IPS DF 6.9 (cell line): ENCODE results near the gene BRD7.

Experiments used
- DNase-seq: peaks from one replicate; pipeline ENCODE4 v3.0.0-alpha.2; 2013; ENCODE audit warnings: low read depth, low spot score
- H3K27ac ChIP-seq: one replicate; pipeline ENCODE4 v1.5.1; 2013; ENCODE audit warnings: low read length, control low read depth
- H3K27me3 ChIP-seq: 2 replicates; pipeline ENCODE4 v1.6.1; 2013; ENCODE audit warnings: mild to moderate bottlenecking, low read length; ENCODE audit not compliant: control insufficient read depth, insufficient read depth
- H3K36me3 ChIP-seq: 2 replicates; pipeline ENCODE4 v1.6.1; 2013; ENCODE audit warnings: low read length; ENCODE audit not compliant: control insufficient read depth, insufficient read depth
- H3K4me1 ChIP-seq: 2 replicates; pipeline ENCODE4 v1.6.1; 2013; ENCODE audit warnings: low read length; ENCODE audit not compliant: control insufficient read depth, insufficient read depth
- H3K4me3 ChIP-seq: 2 replicates; pipeline ENCODE4 v1.5.1; 2013; ENCODE audit warnings: mild to moderate bottlenecking, low read length
- H3K9me3 ChIP-seq: 2 replicates; pipeline ENCODE4 v1.6.1; 2013; ENCODE audit warnings: low read length, inconsistent platforms; ENCODE audit not compliant: control insufficient read depth, insufficient read depth
- WGBS: extraction: QIAGEN DNeasy Blood & Tissue Kit; methylation state at CpG from one replicate; pipeline ENCODE4 v1.1.7; 2013; ENCODE audit warnings: mixed read lengths, missing lambda C conversion rate; ENCODE audit not compliant: insufficient read length, insufficient coverage; 5-methylcytosine and 5-hydroxymethylcytosine counted together

The BRD7 gene

GRCh38 chr16:50289950-50290764 lies 78.6 kb downstream of the BRD7 start:
- no peak overlapping the region for H3K4me3 ChIP-seq
- no peaks in the 10 kb centered on the region for H3K4me1 ChIP-seq
- H3K9me3 ChIP-seq = no peaks in the 10 kb centered on the region
- DNase-seq = no peak
- no CpG with 5 or more reads among the region's 30 CpGs for WGBS
- H3K36me3 ChIP-seq = peaks cover 4% of the 10 kb centered on the region; the same call in 1 of the 2 replicates
- no peak overlapping the region for H3K27ac ChIP-seq
- H3K27me3 ChIP-seq = no peaks in the 10 kb centered on the region

GRCh38 chr16:50288920-50289319 lies 79.9 kb downstream of the BRD7 start:
- WGBS = no CpG with 5 or more reads among the region's 3 CpGs
- no peaks in the 10 kb centered on the region for H3K27me3 ChIP-seq
- no peaks in the 10 kb centered on the region for H3K9me3 ChIP-seq
- no peak overlapping the region for H3K4me3 ChIP-seq
- peaks cover 4% of the 10 kb centered on the region; the same call in 1 of the 2 replicates for H3K36me3 ChIP-seq
- no peak overlapping the region for H3K27ac ChIP-seq
- no peaks in the 10 kb centered on the region for H3K4me1 ChIP-seq
- no peak for DNase-seq

GRCh38 chr16:50288026-50288425 lies 80.8 kb downstream of the BRD7 start:
- no CpG with 5 or more reads among the region's 17 CpGs for WGBS
- no peak for DNase-seq
- Histone ChIP-seq H3K27ac (no peak overlapping the region), H3K4me1 (no peaks in the 10 kb centered on the region), H3K9me3 (no peaks in the 10 kb centered on the region), H3K27me3 (no peaks in the 10 kb centered on the region), H3K36me3 (no peaks in the 10 kb centered on the region), H3K4me3 (no peak overlapping the region)

- no peak for DNase-seq
- Histone ChIP-seq H3K36me3 (no peaks in the 10 kb centered on the region), H3K4me3 (no peak overlapping the region), H3K27me3 (no peaks in the 10 kb centered on the region), H3K4me1 (peaks cover 2% of the 10 kb centered on the region), H3K27ac (no peak overlapping the region), H3K9me3 (no peaks in the 10 kb centered on the region)
- no CpG with 5 or more reads among the region's 3 CpGs for WGBS
These were observed 82.1 kb downstream of the BRD7 start for GRCh38 chr16:50286681-50287080.

GRCh38 chr16:50285406-50286003 lies 83.3 kb downstream of the BRD7 start:
- WGBS = no CpG with 5 or more reads among the region's 5 CpGs
- no peak overlapping the region for H3K4me3 ChIP-seq
- H3K27me3 ChIP-seq = no peaks in the 10 kb centered on the region
- H3K27ac ChIP-seq = no peak overlapping the region
- DNase-seq = no peak
- no peaks in the 10 kb centered on the region for H3K9me3 ChIP-seq
- peaks cover 2% of the 10 kb centered on the region for H3K4me1 ChIP-seq
- no peaks in the 10 kb centered on the region for H3K36me3 ChIP-seq

- Histone ChIP-seq H3K27ac (no peak overlapping the region), H3K36me3 (no peaks in the 10 kb centered on the region), H3K4me3 (no peak overlapping the region), H3K9me3 (no peaks in the 10 kb centered on the region), H3K27me3 (no peaks in the 10 kb centered on the region), H3K4me1 (peaks cover 5% of the 10 kb centered on the region)
- WGBS = no CpG with 5 or more reads among the region's 14 CpGs
- DNase-seq = no peak
These were observed 84.5 kb downstream of the BRD7 start for GRCh38 chr16:50284131-50284911.

GRCh38 chr16:50282955-50283631 lies 85.7 kb downstream of the BRD7 start:
- no peaks in the 10 kb centered on the region for H3K27me3 ChIP-seq
- H3K36me3 ChIP-seq = no peaks in the 10 kb centered on the region
- DNase-seq = no peak
- H3K27ac ChIP-seq = no peak overlapping the region
- no peaks in the 10 kb centered on the region for H3K9me3 ChIP-seq
- WGBS = no CpG with 5 or more reads among the region's 9 CpGs
- H3K4me1 ChIP-seq = peaks cover 5% of the 10 kb centered on the region
- H3K4me3 ChIP-seq = no peak overlapping the region

- no peak for DNase-seq
- H3K27me3 ChIP-seq = no peaks in the 10 kb centered on the region
- H3K9me3 ChIP-seq = no peaks in the 10 kb centered on the region
- no peak overlapping the region for H3K27ac ChIP-seq
- no CpG with 5 or more reads among the region's 7 CpGs for WGBS
- H3K36me3 ChIP-seq = no peaks in the 10 kb centered on the region
- H3K4me1 ChIP-seq = peaks cover 5% of the 10 kb centered on the region
- no peak overlapping the region for H3K4me3 ChIP-seq
These were observed 86.7 kb downstream of the BRD7 start for GRCh38 chr16:50282010-50282538.

GRCh38 chr16:50281391-50282009 lies 87.3 kb downstream of the BRD7 start:
- Histone ChIP-seq H3K4me3 (no peak overlapping the region), H3K27me3 (no peaks in the 10 kb centered on the region), H3K36me3 (no peaks in the 10 kb centered on the region), H3K4me1 (peaks cover 5% of the 10 kb centered on the region), H3K9me3 (no peaks in the 10 kb centered on the region), H3K27ac (no peak overlapping the region)
- WGBS = no CpG with 5 or more reads among the region's 21 CpGs
- no peak for DNase-seq
